Measurements from ENCODE around the gene ZNF853.

ZNF853 gene

DNA sequence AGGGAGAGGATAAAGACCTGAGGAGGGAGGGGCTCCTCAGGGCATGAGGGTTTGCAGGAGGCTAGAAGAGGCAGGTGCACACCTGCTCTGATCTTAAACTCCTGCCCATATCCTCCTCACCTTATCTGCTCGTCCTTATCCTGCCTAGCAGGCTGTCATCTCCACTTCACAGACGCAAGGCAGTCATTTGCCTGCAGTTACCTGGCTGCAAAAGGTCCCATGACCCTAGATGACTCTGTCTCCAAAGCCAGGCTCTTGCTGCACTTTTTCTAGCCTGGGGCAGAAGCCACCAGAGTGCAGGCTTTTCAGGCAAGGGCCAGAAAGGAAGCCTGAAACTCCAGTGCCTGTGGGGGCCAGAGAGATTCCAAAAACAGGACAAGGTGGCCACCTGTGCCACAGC is 1.7 kb upstream of the ZNF853 start:
- POLR2A ChIA-PET, result no interaction called here
- TF ChIP-seq, protein P1, sequence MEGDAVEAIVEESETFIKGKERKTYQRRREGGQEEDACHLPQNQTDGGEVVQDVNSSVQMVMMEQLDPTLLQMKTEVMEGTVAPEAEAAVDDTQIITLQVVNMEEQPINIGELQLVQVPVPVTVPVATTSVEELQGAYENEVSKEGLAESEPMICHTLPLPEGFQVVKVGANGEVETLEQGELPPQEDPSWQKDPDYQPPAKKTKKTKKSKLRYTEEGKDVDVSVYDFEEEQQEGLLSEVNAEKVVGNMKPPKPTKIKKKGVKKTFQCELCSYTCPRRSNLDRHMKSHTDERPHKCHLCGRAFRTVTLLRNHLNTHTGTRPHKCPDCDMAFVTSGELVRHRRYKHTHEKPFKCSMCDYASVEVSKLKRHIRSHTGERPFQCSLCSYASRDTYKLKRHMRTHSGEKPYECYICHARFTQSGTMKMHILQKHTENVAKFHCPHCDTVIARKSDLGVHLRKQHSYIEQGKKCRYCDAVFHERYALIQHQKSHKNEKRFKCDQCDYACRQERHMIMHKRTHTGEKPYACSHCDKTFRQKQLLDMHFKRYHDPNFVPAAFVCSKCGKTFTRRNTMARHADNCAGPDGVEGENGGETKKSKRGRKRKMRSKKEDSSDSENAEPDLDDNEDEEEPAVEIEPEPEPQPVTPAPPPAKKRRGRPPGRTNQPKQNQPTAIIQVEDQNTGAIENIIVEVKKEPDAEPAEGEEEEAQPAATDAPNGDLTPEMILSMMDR (IDR thresholded peaks at IDR 0.05; ENCODE audit: insufficient read depth, low read length, missing control alignments), result no peak

DNA sequence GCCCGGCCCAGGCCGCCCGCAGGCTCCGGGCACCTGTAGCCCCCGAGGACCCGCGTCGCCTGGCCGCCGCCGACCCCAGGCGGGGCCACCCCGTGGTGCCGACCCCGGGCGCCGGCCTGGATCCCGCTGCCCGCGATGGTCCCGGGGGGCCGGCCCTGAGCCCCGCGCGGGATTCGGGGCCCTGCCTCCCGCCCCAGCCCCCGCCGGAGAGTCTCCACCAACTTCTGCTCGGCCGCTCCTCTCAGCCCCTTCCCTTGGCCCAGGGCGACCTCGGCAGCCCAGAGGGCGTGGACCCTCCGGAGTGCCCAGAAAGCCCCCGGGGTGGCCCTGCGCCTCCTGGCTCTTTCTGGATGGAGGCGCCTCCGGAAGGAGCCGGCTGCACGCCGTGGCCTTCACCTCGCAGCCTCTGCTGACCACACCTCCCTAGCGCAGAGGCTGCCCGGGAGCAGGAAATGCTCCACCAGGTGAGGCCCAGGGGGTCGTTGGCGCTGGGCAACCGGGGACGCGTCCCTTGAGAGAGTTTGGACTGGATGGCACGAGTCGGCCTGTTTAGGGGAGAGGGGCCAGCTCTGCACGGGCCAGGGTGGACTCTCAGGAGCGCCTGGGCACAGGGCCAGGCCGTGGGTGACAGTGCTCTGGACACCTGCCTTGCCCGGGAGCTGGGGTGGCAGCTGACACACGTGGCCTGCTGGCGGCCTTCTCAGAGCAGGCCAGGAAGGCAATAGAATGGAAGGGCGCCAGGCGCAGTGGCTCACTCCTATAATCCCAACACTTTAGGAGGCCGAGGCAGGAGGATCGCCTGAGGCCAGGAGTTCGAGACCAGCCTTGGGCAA is 529 bp downstream of the ZNF853 start:
- CTCF ChIA-PET, result no interaction called here
- POLR2A ChIA-PET, result no interaction called here
- H3K4me3 ChIP-seq (ENCODE audit: low read depth, low read length), result peak overlapping the region; percentile 55
- TF ChIP-seq, protein P1 (IDR thresholded peaks at IDR 0.05; ENCODE audit: insufficient read depth, low read length, missing control alignments), result no peak
- DNase-seq (ENCODE audit: low read depth, low spot score), result no peak

More for the DNA sequence above, 1.7 kb upstream of the ZNF853 start:
- no peak overlapping the region for H3K4me3 ChIP-seq (ENCODE audit: low read depth, low read length)
- CTCF ChIA-PET, result no interaction called here
- DNase-seq (ENCODE audit: low read depth, low spot score), result no peak

DNA sequence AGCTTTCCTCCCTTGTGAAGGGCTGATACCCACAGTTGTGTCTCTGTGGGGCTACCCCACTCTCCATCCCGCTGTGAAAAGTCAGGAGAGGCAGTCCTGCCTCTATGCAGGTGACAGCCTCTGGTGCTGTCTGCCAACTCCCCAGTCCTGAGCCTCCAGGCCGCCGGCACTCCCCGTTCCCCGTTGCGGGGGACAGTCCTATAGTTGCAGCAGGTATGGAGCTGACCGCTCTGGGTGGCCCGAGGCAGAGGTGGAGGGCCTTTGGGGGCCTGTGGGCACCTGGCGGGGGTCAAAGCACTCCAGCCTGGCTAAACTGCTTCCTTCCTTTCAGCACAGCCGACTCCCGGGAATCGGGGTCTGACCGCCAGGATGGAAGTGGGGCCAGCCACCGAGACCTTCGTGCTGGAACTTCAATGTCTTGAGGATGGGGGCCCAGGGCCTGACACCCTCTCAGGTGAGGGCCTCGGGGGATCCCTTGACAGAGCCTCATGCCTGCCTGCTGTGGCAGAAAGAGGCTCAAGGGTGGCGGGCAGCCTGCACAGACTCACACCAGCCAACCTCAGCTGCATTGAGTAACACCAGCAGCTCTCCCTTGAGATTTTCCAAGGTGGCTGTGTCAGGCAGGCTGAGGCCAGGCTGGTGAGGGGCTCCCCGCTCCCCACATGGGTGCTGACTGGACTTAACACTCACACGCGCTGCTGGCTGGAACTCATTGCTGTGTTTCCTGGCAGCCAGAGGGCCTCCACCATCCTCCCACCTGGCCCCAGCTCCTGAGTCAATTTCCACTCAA is 1.6 kb downstream of the ZNF853 start:
- DNase-seq (ENCODE audit: low read depth, low spot score), result no peak
- CTCF ChIA-PET, result interaction anchor here (1.6 kb wide), 1 partner anchor 39 kb away, joined by 4 read pairs; the partner anchor contains the start of gene ZDHHC4
- POLR2A ChIA-PET, result no interaction called here
- TF ChIP-seq, protein P1 (IDR thresholded peaks at IDR 0.05; ENCODE audit: insufficient read depth, low read length, missing control alignments), result no peak
- H3K4me3 ChIP-seq (ENCODE audit: low read depth, low read length), result no peak overlapping the region

DNA sequence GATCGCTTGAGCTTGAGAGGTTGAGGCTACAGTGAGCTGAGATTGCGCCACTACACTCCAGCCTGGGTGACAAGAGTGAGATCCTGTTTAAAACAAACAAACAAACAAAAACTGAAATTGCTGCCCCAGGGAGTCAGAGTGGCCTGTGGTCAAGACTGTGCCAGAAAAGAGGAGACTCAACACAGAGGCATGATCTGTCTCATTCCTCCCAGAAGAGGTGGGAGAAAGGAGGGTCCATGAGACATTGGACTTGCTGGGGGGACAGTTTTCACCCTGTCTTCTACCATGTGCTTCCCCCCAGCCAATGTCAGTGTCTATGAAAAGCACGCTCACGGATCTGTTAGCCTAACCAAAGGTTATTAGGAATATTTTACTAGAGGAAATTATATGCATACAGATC is 3.2 kb downstream of the ZNF853 start:
- no peak overlapping the region for H3K4me3 ChIP-seq (ENCODE audit: low read depth, low read length)
- CTCF ChIA-PET, result interaction anchor here (0.8 to 1.0 kb wide), 2 partner anchors 9 to 10 kb away, joined by 3 read pairs; no protein-coding TSS in a partner anchor
- POLR2A ChIA-PET, result no interaction called here
- TF ChIP-seq, protein P1 (IDR thresholded peaks at IDR 0.05; ENCODE audit: insufficient read depth, low read length, missing control alignments), result no peak
- no peak for DNase-seq (ENCODE audit: low read depth, low spot score)

DNA sequence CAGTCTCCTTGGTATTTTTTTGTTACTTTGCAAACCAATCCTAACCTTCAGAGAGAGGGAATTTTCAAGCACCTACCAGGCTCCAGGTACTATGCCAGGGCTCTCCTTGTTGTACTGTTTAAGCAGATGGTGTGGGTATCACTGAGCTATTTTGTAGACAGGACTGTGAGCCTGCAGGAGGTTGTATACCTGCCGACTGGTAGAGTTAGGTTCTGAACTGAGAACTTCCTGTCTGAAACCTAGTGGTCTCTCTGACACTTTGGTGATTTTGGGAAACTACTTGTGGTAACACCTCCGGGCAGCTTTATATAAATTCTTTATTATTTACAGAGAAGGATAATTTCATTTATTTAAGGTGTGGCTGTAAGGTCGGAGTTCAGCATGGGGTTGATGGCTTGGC is 4.6 kb downstream of the ZNF853 start:
- CTCF ChIA-PET, result interaction anchor here (0.6 kb wide), 1 partner anchor 29 kb away, joined by 3 read pairs; no protein-coding TSS in a partner anchor
- TF ChIP-seq, protein P1 (IDR thresholded peaks at IDR 0.05; ENCODE audit: insufficient read depth, low read length, missing control alignments), result no peak
- POLR2A ChIA-PET, result no interaction called here
- DNase-seq (ENCODE audit: low read depth, low spot score), result no peak
- H3K4me3 ChIP-seq (ENCODE audit: low read depth, low read length), result no peak overlapping the region
